Omental fat pad (tissue), 4 donors: ENCODE data around the gene ZNF644. TPM values are rescaled to one million over a fixed set of nuclear protein-coding genes. Genes with fewer than 3 reads are reported as not detected.

ENCODE experiments used
- ATAC-seq: fragments of 150-250 bp; one replicate; pipeline ENCODE4 v1.9.1; 2016; ENCODE audit warnings: mild to moderate bottlenecking, moderate library complexity; ENCODE audit not compliant: low FRiP score
- DNase-seq: peaks from one replicate; pipeline ENCODE4 v3.0.0-alpha.2; 2019; ENCODE audit warnings: low spot score
- total RNA-seq, 4 donors: library from RNA; depleted of rRNA; stranded (reverse); fragments of >200 nt; gene quantifications; one replicate each; pipeline ENCODE4 v1.1.0, GENCODE V29; 2016
- TF ChIP-seq, protein P1 (sequence below), 3 donors: fragments of 450-650 bp; IDR thresholded peaks; one replicate each; pipeline ENCODE4 v1.5.1; 2016 to 2017; ENCODE audit warnings: antibody characterized with exemption in 3 of 3, mild to moderate bottlenecking in 3 of 3, moderate library complexity in 2 of 3

ZNF644 gene
- total RNA-seq, 4 donors from 2014 or later = 37.9 to 67.0 (median 50.4) TPM

DNA sequence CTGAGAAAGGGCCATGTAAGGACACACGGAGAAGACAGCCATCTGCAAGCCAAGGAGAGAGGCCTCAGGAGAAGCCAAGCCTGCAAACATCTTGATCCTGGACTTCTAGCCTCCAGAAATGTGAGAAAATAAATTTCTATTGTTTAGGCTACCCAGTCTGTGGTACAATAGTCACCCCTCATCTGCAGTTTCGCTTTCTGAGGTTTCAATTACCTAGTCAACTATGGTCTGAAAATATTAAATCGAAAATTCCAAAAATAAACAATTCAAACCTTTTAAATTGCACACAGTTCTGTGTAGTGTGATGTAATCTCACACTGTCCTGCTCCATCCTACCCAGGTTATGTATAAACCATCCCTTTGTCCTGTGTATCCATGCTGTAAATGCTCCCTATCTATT, 52.6 kb downstream of the ZNF644 start:
- no peak for ATAC-seq
- TF ChIP-seq, protein P1, sequence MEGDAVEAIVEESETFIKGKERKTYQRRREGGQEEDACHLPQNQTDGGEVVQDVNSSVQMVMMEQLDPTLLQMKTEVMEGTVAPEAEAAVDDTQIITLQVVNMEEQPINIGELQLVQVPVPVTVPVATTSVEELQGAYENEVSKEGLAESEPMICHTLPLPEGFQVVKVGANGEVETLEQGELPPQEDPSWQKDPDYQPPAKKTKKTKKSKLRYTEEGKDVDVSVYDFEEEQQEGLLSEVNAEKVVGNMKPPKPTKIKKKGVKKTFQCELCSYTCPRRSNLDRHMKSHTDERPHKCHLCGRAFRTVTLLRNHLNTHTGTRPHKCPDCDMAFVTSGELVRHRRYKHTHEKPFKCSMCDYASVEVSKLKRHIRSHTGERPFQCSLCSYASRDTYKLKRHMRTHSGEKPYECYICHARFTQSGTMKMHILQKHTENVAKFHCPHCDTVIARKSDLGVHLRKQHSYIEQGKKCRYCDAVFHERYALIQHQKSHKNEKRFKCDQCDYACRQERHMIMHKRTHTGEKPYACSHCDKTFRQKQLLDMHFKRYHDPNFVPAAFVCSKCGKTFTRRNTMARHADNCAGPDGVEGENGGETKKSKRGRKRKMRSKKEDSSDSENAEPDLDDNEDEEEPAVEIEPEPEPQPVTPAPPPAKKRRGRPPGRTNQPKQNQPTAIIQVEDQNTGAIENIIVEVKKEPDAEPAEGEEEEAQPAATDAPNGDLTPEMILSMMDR (IDR thresholded peaks at IDR 0.05) = no peak
- DNase-seq = no peak

DNA sequence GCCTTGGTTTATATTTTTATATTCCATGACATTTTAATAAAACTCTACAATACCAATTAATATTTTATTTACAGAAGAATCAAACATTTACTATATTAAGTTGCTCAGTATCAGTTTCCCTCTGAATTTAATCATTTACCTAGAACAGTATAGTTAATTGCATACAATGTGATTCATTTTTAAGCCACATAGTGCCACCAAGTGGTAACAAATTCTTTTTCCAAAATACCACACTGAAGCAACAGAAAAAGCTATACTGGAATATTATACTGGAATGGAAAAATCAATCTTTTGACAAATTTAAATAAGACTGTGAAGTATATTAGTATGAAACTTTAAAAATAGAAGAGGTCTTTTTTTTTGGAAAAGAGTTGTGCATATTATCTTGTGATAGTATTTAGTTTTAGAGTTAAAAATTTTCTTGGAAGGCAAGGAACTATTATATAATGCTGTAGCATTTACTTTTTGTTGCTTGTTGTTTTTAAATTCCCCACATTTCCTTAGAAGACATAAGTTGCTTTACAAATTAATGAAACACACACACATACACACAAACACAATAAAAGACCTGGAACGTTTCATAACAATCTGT, 57.3 kb downstream of the ZNF644 start:
- ATAC-seq (no peak), DNase-seq (no peak)
- TF ChIP-seq, protein P1 (IDR thresholded peaks at IDR 0.05) = no peak

- TF ChIP-seq, protein P1 (IDR thresholded peaks at IDR 0.05) = no peak
- no peak for DNase-seq
- no peak for ATAC-seq
These were observed 58.2 kb downstream of the ZNF644 start for GRCh38 chr1:90963651-90964050.

DNA sequence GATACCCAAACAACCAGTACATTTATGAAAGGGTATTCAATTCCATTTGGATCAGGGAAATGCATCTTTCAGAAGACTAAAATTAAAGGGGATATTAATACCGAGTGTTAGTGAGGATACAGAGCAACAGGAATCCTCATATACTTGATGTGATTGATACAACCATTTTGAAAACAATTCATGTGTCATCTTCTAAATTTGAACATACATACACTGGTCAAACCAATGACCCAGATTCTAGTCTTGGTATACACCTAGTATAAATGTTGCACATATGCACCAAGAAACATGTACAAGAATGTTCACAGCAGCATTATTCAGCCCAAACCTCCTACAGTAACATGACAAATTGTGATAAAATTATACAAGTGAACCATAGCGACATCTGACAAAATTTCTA, 58.6 kb downstream of the ZNF644 start:
- ATAC-seq = no peak
- TF ChIP-seq, protein P1 (IDR thresholded peaks at IDR 0.05) = no peak
- DNase-seq = no peak

DNA sequence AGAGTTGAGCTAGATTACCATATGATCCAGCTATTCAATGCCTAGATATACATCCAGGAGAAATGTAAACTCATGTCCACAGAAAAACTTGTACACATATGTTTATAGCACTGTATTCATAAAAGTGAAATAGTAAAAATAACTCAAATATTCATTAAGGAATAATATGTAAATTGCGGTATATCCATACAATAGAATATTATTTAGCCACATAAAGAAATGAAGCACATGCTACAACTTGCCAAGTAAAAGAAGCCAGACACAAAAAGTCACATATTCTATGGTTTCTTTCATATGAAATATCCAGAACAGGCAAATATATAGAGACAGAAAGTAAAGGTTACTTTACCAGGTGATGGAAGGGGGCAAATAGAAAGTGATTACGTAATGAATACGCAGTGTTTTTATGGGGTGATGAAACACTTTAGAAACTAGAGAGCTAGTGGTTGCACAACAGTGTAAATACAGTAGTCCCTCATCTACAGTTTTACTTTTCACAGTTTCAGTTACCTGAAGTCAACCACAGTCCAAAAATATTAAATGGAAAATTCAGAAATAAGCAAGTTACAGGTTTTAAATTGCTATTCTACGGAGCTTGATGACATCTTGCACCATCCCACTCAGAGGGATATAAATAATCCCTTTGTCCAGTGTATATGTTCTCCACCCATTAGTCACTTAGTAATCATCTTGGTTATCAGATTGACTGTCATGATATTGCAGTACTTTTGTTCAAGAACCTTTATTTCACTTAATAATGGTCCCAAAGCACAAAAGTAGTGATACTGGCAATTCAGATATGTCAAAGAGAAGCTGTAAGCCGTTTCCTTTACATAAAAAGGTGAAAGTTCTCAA, 62.3 kb downstream of the ZNF644 start:
- ATAC-seq (no peak), DNase-seq (no peak)
- TF ChIP-seq, protein P1 (IDR thresholded peaks at IDR 0.05) = no peak

- TF ChIP-seq, protein P1 (IDR thresholded peaks at IDR 0.05) = no peak
- ATAC-seq (no peak), DNase-seq (no peak)
These were observed 64.3 kb downstream of the ZNF644 start for GRCh38 chr1:90957497-90957896.

DNA sequence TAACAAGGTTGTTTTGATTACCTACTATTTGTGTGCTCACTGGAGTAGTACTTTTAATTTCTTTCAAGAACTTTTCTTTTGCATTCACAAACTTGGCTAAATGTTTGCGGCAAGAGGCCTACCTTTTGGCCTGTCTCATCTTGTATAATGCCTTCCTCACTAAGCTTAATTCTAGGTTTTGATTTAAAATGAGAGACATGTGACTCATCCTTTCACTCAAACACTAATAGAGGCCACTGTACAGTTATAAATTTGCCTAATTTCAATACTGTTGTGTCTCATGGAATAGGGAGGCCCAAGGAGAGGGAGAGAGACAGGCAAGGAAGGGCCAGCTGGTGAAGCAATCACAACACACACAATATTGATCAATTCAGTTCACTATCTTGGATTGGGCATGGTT, 66.1 kb downstream of the ZNF644 start:
- no peak for DNase-seq
- no peak for ATAC-seq
- TF ChIP-seq, protein P1 (IDR thresholded peaks at IDR 0.05) = no peak
